GM18520 (cell line): ENCODE data around the gene SENP8.
"Not testable (repeated sequence)": the region's sequence is repeated elsewhere in the genome, so short reads cannot be mapped to it uniquely, and the experiment has no call there.

Source experiments
- ATAC-seq: cut with Tn5 transposase; IDR thresholded peaks from one replicate; pipeline ENCODE4 v1.9.1; 2021; ENCODE audit not compliant: unreplicated experiment

Gene SENP8

DNA sequence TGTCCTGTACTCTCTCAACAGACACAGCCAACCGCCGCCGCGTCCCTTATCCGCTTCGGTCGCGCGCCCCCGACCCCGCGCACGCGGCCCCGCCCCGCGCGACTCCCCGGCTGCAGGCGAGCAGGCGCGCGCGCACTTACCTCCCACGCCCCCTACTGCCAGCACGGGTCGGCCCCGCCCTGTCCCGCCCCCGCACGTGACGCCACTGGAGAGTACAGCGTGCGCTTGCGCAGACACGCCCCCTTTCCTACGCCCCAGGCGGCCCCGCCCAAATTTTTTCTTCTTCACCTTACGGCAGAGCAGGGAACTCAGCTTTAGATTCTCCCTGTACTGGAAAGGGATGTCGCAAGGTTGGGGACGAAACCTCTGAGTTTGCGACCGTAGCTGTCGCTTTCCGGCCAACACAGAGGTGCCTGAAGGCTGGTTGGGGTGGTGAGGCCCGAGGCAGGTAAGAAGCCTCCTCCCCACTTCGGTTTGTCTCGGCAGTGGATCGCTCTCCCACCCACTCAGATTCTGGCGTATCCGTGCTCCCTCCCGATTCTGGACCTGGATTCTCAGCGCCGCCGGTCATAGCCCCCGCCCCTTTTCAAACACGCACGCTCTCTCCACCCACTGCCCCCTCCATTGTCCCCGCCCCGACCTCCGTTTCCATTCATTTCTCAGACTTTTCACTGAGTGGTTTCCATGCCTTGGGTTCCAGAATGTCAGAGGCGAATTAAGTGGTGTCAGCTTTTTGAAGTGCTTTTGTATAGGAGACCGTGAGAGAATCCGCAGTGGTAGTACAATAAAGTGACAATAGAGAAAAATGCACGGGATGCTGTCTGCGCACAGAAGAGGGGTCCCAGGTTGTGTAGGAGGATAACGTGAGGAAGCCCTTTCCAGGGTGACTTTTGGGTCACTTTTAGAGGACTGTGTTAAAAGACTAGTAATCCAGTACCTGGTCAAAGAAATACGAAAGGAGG, at the start of gene SENP8, which contains the start of gene MYO9A:
SENP8 (plus strand) TSS at position 387 of the 962 bp plus-strand sequence. CDS start 21,221 bp downstream, outside the sequence.
MYO9A (minus strand) TSS at position 134 of the 962 bp plus-strand sequence. CDS start 71,587 bp downstream, outside the sequence.
- ATAC-seq: peak; percentile 63

DNA sequence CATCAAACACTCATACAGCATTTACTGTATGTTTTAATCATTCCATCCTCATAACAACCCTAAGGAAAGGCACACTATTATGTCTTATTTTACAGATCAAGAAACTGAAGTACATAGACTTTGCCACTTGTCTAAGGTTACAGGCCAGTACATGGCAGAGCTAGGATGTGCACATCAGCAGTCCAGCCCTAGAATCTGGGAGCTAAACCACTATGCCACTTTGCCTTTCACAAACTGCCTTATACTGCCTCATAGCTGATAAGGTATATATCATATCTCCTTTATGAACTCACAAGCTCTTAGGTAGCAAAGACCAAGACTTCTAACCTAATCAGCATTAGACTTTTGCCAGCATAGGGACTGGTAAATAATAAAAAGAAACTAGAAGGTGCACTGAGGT, 49.3 kb upstream of the SENP8 start:
- ATAC-seq: no peak

DNA sequence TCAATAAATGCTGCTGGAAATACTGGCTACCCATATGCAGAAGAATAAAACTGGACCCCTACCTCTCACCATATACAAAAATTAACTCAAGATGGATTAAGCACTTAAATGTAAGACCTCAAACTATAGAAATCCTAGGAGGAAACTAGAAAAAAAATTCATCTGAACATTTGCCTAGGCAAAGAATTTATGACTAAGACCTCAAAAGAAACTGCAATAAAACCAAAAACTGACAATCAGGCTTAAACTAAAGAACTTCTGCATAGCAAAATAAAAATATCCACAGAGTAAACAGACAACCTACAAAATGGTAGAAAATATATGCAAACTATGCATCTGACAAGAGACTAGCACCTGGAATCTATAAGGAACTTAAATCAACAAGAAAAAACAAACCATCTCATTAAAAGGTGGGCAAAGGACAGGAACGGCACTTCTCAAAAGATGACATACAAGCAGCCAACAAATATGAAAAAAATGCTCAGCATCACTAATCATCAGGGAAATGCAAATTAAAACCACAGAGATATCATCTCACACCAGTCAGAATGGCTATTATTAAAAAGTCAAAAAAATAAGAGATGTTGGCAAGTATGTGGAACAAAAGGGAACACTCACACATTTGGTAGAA, 47.3 kb upstream of the SENP8 start:
- no peak for ATAC-seq

DNA sequence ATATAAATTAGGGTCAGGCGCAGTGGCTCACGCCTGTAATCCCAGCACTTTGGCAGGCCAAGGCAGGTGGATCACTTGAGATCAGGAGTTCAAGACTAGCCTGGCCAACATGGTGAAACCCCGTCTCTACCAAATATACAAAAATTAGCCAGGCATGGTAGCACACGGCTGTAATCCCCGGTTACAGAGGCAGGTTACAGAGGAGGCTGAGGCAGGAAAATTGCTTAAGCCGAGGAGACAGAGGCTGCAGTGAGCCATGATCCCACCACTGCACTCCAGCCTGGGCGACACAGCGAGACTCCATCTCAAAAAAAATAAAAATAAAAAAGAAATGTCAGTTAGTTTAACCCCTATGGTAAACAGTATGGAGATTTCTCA, 46.8 kb upstream of the SENP8 start:
- ATAC-seq: not testable (repeated sequence)

DNA sequence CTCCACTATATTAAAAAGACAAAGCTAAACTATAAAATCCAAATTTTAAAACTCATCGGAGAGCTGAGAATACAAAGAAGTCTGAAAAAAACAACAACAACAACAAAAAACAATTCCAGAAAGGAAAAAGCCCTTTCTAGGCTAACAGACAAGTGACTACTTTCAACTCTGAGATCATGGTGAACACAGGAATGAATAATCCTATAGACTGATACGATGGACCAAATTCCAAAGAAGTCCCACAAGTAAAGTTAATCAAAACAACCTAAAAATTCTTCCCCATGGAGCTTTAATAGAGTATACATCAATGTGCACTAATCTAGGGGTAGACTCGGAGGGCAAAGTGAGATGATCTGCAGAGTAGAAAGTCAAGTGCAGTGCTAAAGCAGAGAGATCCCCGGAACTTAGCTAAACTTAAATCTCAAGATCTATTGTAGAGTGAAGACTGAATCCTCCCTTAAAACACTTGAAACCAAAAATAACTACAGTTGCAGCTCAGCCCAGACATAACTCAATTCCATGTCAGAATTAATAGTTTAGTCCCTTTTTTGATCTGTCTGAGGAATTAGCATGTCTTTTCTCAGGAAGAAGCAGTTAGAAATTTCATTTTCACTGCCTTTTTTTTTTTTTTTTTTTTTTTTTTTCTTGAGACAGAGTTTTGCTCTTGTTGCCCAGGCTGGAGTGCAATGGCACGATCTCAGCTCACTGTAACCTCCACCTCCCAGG, 43.7 kb upstream of the SENP8 start:
- ATAC-seq: no peak

DNA sequence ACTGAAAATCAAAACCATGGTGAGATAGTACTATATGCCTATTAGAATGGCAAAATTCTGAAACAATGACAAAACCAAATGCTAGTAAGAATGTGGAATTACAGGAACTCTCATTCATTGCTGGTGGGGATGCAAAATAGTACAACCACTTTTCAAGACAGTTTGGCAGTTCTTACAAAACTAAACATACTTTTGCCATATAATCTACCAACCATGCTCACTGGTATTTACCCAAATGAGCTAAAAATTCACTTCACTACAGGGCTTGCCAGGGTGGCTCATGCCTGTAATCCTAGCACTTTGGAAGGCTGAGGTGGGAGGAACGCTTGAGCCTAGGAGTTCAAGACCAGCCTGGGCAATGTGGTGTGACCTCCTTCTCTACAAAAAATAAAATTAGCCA, 40.3 kb upstream of the SENP8 start:
- ATAC-seq: no peak

DNA sequence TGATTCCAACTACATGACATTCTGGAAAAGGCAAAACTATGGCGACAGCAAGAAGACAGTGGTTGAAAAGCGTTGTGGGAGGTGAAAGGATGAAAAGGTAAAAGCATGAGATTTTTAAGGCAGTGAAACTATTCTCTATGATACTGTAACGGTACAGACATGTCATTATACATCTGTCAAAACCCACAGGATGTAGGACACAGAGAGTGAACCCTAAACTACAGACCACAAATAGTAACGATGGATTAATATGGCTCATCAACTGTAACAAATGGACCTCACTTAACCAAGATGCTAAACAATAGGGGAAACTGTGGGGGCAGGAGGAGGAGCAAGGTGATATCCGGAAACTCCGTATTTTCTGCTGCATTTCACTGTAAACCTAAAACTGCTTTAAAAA, 39.3 kb upstream of the SENP8 start:
- ATAC-seq: no peak

DNA sequence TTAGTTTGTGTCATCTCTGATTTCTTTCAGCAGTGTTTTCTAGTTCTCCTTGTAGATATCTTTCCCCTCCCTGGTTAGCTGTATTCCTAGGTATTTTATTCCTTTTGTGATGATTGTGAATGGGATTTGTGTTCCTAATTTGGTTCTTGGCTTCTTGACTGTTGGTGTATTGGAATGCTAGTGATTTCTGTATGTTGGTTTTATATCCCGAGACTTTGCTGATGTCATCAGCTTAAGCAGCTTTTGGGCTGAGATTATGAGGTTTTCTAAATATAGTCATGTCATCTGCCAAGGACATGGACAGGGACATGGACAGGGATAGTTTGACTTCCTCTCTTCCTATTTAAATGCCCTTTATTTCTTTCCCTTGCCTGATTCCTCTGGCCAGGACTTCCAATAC, 36.0 kb upstream of the SENP8 start:
- no peak for ATAC-seq

DNA sequence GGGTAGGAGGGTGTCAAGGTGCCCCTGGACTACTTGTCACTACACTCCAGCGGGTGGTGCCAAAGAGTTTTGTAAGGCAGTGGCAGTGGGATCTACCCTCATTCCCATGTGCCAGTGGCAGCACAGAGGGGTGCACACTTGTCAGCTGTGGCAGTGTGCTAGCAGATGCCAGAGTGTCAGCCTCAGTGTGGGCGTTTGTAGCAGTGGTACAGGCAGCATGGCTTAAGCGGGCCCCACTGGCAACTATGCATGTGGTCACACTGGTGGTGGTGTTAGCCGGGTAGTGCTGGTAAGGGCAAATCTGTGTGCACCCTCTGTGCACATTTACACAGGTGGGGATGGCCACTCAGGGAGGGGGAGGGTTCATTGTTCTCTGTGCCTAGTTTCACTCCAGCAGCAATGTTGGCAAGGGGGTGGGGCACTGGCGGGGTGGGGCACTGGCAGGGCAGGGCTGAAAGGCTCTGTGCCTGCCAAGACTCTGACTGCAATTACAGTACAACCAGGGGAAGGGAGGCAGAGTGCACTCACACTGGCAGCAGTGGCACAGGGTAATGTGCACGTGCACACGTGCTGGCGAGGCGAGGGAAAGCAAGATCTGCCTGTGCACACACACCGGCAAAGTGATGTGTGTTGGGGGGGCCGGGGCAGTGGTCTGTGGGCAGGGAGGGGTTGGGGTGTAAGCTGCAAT, 32.0 kb upstream of the SENP8 start:
- ATAC-seq: no peak

DNA sequence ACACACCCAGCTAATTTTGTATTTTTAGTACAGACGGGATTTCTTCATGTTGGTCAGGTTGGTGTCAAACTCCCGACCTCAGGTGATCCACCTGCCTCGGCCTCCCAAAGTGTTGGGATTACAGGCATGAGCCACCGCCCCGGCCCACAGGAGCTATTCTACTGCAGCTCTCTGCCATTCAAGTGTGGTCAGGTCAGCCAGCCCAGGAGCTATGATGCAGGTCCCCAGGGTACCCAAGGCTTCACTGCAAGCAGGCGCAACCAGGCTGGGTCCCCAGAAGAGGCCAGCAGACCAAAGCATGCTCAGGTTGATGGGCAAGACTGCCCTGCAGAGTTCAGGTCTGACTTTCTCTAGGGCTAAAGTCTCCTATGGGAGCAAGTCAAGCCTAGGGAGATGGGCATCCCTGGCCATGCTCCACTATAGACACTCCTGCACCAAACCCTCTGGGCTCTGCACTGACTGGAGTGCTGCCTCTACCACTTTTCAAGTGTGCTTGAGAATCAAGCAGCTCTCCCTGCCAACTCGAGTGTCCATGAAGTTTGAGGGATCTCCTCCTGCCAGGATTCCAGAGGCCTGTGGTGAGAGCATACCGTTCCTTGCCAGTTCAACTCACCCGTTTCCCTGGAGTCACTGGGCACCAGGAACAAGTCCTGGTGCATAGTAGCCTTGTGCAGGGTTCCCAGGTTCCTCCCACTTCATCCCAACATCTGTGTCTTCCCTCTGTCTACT, 31.1 kb upstream of the SENP8 start:
- ATAC-seq: no peak

DNA sequence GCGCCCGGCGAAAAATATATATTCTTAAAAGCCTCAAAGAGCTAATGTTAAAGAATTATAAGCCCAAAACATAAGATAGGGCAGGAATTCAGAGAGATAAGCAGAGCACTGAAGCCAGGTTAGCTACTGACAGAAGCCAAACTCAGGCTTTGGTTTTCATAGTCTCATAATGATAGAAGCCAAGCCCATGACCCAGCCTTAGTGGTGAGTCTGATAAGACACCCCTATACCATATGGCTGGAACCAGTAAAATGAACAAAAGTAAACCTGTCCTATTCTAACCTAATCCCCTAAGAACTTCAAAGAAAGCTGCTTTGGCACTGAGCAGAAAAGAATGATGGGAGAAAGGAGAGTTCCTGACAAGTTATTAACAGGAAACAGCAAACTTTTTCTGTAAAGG, 26.2 kb upstream of the SENP8 start:
- ATAC-seq: no peak

DNA sequence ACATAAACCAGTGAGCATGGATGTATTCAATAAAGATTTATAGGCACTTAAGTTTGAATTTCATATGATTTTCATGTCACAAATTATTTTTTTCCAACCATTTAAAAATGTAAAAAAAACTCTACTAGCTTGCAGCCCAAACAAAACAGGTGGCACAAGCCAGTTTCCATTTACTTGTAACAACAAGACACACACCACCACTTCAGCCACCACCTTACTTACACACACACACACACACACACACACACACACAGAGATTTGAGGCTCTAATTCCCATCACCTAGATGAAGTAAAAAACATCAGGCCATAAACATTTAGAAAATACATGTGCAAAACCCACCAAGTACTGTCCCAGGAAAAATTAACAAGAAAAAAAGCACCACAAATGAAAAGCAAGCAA, 25.5 kb upstream of the SENP8 start:
- no peak for ATAC-seq

DNA sequence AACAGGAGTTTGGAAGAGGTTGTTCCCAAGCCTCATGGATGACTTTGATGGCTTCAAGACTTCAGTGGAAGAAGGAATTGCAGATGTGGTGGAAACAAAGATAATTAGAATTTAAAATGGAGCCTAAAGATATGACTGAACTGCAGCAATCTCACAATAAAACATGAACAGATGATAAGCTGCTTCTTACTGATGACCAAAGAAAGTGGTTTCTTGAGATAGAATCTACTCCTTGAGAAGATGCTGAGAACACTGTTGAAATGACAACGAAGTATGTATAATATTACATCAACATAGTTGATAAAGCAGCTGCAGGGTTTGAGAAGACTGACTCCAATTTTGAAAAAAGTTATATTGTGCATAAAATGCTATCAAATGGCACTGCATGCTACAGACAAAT, 21.4 kb upstream of the SENP8 start:
- no peak for ATAC-seq

DNA sequence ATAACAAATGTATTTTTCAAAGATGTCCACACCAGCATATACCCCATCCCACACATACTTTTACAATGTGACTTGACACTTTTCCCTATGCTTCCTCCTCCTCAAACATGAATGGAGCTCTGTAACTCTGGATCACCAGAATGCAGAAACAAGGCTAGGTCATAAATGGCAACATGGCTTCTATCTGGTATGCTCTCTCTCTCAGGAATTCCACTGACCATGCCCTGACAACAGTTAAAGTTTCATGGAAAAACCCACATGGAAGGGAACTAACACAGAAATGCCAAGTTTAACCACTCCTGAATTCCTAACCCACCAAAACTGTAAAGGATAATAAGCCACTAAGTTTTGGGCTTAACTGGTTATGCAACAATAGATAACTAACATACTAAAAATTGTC, 20.2 kb upstream of the SENP8 start:
- ATAC-seq: no peak

DNA sequence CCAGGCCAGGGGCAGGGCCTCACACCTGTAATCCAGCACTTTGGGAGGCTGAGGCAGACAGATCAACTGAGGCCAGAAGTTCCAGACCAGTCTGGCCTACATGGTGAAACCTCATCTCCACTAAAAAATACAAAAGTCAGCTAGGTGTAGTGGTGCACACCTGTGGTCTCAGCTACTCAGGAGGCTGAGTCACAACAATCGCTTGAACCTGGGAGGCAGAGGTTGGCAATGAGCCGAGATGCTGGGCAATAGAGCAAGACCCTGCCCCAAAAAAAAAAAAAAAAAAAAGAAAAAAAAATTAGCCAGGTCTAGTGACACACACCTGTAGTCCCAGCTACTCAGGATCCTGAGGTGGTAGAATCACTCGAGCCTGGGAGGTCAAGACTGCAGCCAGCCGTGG, 19.0 kb upstream of the SENP8 start:
- no peak for ATAC-seq

DNA sequence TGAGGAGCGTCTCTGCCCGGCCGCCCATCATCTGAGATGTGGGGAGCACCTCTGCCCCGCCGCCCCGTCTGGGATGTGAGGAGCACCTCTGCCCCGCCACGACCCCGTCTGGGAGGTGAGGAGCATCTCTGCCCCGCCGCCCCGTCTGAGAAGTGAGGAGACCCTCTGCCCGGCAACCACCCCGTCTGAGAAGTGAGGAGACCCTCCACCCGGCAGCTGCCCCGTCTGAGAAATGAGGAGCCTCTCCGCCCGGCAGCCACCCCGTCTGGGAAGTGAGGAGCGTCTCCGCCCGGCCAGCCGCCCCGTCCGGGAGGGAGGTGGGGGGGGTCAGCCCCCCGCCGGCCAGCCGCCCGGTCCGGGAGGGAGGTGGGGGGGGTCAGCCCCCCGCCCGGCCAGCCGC, 17.7 kb upstream of the SENP8 start:
- ATAC-seq: not testable (repeated sequence)

DNA sequence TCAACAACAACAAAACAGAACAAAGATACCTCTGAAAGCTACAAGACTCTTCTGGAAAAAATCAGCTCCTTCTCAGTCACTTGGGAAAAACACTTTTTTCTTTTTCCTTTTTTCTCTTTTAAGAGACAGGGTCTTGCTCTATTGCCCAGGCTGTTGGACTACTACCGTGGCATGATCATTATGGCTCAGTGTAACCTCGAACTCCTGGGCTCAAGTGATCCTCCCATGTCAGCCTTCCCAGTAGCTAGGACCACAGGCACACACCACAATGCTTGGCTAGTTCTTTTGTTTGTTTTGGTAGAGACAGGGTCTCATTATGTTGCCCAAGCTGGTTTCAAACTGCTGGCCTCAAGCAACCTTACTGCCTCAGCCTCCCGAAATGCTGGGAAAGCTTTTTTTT, 13.1 kb upstream of the SENP8 start:
- ATAC-seq: no peak

DNA sequence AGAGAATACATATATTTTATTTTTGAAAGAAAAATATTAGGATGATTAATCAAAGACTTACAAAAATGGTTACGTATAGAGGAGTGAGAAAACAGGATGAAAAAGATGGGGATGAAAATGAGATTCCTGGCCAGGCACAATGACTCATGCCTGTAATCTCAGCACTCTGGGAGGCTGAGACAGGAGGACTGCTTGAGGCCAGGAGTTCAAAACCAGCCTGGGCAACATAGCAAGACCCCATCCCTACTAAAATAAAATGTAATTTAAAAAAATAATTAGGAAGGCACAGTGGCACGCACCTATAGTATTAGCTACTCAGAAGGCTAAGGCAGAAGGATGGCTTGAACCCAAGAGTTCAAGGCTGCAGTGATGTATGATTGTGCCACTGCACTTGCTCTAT, 12.1 kb upstream of the SENP8 start:
- no peak for ATAC-seq

DNA sequence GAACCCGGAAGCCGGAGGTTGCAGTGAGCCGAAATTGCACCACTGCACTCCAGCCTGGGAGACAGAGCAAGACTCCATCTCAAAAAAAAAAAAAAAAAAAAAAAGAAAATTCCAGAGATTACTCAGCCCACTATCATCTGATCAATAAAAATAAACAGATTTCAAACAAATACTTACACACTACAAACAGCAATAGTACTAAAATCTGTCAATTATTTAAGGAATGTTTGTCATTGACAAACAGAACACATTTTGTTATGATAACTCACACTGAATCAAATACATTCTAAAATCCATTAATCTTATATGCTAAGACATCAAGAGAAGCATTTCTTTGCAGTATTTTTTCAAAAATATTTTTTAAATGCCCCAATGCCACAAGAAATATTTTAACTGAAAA, 7.8 kb upstream of the SENP8 start:
- no peak for ATAC-seq

DNA sequence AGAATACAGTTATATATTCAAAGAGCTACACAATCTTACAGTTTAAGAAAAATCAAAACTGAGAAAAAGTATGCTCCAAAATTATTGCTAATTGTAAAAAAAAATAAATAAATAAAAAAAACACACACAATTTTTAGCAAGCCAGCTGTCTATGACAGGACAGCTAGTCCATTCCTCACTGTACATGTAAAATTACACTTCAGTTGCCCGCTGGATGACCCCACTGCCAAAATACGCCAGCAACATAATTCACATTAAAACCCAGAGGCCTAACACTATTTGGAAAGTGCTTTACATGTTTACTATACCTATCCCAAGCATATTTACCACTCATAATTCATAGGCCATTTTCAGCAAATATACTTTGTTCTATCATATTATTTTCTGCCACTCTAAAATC, 6.1 kb upstream of the SENP8 start:
- ATAC-seq: no peak
